Islet of Langerhans (tissue), 1 donor: Measurements from ENCODE around the gene DNAJA3.

Experiments used
- FAIRE-seq: peaks from one replicate; lab custom pipeline; 2011; peaks lifted over from hg19 to GRCh38; lab: Jason Lieb, UNC

DNAJA3 gene

DNA sequence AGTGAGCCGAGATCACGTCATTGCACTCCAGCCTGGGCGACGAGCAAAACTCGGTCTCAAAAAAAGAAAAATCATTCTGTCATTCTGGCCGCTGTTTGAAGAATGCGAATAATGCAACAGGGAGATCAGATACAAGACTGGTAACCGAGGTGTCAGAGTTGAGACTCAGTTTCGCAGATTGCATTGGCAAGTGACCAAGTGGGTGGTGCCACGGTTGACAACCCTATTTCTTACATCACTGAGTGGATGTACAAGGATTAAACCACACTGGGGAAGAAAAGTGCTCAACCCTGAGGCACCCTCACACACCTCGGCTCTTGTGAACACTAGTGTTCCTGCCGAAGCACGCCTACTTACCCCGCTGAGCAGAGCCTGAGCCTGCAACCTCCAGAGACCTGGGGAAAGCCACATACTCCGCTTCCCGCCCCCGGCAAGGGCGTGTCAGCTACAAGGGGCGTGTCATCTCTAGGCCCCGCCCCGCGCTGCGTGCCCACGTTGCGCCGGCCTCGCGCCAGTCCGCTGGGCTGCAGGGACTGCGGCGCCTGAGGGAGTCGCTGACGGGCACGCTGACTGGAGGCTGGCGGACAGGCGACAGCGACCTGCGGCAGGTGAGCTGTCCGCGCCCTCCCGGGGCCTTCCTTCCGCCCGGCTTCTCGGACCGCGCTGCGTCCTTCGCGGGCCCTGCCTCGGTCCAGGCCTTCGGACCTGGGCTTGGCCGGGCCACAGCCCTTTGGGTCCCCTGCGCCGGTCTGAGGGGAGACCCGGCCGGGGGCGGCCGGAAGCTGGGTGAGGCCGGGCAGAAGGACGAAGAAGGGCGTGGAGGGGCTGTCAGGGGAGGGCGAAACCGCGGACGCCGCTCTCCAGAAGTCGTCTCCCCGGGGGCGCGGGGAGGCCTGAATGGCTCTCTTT is 50.5 kb downstream of the DNAJA3 start, which contains the start of gene HMOX2:
HMOX2 (plus strand) TSS at position 519 of the 909 bp plus-strand sequence. CDS start 29,127 bp downstream, outside the sequence.
- no peak for FAIRE-seq

- no peak for FAIRE-seq
Observed at GRCh38 chr16:4477966-4478365, 52.3 kb downstream of the DNAJA3 start.

GRCh38 chr16:4481526-4481925 is 55.9 kb downstream of the DNAJA3 start:
- no peak for FAIRE-seq

DNA sequence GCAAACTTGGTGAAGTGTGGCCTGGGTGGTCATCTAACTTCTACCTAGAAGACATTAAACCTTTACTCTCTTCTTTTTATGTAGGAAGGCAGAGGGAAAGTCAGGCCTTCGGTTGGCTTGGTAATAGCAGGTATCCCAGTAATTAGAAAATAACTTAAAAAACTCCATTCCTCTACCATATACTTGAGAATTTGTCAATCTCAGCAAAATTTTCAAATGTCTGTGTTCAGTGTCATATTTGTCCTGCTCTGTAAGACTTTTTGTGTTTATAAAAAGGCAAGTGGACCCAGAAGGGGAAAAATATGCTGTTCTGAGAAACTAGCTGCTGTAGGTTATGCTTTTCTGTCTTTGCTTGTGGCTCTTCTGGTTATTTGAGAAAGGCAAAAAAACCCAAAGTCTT is 56.3 kb downstream of the DNAJA3 start:
- FAIRE-seq: no peak

DNA sequence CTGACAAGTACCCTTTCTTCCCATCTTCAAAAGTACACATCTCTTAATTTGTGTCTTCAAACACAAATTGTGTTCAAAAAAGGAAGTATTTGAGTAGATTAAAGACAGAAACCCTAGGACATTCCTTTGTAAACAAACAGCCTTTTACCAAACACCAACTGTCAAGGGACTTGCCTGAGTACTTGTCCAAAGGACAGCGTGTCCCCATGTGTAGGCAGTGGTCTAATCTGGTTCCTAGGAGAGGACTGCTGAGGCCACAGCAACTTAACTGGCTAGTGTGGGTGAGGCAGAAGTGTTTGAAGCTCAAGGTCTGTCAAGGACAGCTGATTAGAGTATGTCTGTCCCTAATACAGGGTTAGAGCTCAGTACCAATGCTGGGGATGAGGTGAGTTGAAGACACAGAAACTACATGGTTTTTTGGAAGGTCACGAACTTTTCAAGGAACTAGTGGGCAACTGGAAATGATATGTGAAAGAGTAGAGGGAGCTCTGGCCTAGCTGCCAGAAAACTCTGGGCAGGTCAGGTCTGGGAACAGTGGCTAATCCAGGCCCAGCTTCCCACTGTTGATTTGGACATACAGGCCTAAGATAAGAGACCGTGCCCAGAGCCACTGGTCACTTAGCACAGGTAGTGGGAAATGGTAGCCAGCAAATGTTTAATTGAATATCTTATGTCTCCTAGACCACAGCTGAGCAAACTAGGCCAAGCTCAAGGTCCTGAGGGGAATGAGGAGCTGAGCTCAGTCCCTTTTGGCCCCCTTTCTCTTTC is 60.6 kb downstream of the DNAJA3 start:
- FAIRE-seq: no peak

GRCh38 chr16:4487955-4488498 is 62.4 kb downstream of the DNAJA3 start:
- no peak for FAIRE-seq

GRCh38 chr16:4488499-4488967 is 62.9 kb downstream of the DNAJA3 start:
- no peak for FAIRE-seq

GRCh38 chr16:4489030-4489429 is 63.4 kb downstream of the DNAJA3 start:
- FAIRE-seq: no peak

- no peak for FAIRE-seq
Observed at GRCh38 chr16:4491898-4492297, 66.2 kb downstream of the DNAJA3 start.

DNA sequence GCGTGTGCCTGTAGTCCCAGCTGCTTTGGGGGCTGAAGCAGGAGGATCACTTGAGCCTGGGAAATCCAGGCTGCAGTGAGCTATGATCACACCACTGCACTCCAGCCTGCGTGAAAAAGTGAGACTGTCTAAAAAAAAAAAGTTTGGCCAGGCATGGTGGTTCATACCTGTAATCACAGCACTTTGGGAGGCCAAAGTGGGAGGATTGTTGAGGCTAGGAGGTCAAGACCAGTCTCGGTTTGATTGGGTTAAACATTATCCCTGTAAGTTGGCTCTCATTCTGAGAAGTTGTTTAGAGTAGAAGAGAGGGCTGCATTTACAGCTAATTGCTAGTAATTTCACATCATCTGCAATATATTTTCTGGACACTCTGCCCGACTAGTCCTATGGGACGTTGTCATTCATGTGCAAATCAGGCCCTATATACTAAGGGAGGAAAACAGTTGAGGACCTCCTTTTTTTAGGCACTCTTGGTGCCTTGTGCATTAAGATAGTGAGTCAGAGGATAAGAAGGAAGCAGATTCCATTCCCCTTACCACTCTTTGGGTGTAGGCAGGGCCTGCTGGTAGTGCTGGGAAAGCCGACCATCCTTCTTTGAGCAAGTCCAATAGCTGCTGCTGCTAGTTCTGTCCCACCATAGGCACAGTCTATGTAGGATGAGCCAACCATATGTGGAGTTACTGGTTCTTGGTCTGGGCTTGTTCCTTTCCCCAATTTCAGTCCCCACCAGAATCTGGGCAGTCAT is 69.2 kb downstream of the DNAJA3 start:
- FAIRE-seq: no peak

- FAIRE-seq: no peak
Observed at GRCh38 chr16:4495766-4496165, 70.1 kb downstream of the DNAJA3 start.

- no peak for FAIRE-seq
Observed at GRCh38 chr16:4496305-4496704, 70.6 kb downstream of the DNAJA3 start.

DNA sequence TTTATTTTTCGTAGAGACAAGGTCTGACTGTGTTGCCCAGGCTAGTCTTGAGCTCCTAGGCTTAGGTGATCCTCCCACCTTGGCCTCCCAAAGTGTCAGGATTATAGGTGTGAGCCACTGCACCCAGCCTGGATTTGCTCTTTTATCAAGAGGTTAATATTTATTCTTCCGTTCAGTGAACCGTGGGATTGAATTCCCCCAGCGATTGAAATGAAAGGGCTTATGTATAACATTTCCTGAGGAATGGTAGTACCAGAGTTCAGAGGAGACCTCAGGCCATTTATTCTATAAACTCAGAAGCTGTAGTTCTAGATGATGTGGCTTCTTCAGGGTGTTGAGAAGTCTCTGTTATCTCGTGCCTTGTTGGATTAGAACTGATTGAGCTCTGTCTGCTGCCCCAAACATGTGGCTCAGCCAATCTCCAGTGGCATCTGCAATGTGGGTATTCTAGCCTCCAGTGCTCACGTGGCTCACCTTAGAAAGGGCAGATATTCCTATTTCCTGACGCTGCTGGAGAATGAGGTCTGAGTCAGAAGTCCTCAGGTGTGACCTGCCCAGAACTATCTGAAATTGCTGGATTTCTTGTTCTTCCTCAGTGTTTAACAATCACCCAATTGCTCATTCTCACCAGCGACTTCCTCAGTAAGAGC is 73.0 kb downstream of the DNAJA3 start:
- FAIRE-seq: no peak

DNA sequence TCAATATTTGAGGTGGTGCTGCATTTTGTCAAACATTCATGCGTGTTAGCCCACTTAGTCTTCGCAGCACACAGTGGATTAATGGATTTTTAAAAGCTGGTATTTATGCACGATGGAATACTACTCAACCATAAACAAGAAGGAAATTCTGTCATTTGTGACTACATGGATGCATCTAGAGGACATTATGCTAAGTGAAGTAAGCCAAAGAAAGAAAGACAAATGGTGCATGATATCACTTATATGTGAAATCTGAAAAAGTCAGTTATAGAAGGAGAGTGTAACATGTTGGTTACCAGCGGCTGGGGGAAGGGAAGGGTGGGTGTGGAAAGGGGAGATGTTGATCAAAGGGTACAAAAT is 73.5 kb downstream of the DNAJA3 start:
- FAIRE-seq: no peak

DNA sequence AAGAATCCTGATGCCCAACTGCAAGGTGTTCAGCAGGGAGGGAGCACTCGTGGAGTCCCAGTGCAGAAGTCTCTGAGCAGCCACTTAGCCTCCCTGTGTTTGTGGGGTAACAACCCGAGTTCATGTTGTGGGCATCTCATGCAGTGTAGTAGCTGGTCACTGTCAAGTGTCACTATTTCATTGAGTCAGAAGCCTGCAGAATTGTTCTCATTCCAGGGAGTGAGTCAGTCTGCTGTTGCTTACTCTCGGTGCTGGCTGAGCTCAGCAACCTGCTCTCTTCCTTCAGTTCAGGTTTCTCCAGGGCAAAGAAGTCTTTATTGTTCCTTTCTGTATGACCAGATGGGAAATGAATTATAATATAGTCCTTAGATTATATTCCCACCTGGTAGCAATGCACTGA is 74.6 kb downstream of the DNAJA3 start:
- FAIRE-seq: no peak

- no peak for FAIRE-seq
Observed at GRCh38 chr16:4501071-4501478, 75.4 kb downstream of the DNAJA3 start.

DNA sequence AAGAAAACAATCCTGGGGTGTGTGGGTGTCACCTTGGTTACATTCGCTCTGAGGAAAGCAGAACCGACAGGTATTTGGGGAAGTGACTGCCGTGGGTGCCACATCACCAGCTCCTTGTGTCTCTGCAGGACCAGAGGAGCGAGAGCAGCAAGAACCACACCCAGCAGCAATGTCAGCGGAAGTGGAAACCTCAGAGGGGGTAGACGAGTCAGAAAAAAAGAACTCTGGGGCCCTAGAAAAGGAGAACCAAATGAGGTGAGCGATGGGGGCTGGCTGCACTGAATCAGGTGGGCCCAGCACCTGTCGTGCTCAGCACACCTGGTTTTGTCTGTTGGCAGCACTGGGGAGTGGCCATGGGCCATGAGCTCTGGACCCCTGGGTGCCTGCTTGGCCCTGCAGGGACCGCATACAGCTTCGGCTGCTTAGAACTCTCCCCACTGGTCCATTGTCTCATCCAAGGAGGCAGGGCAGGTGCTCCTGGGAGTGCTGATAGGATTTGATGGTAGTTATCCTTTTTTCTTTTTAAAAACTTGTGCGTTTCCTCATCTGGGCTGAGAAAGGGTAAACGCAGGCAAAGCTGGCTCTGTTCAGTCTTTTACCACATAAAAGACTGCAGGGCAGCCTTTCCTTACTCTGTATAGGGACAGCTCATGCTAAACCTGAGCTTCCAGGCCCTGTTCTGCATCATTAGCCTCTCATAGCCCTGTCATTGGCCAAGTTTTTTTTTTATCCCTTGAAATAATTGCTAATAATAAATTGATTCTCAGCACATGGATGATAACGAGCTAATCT is 79.9 kb downstream of the DNAJA3 start:
- no peak for FAIRE-seq
